EL (cell line): ENCODE data around the gene HNRNPCL4.
"Not testable (repeated sequence)": the region's sequence is repeated elsewhere in the genome, so short reads cannot be mapped to it uniquely, and the experiment has no call there.

Experiments
- DNase-seq: peaks from one replicate; pipeline ENCODE4 v3.0.0-alpha.2; 2016

Gene HNRNPCL4

GRCh38 chr1:13165531-13165930 lies at the start of gene HNRNPCL4:
TSS of gene HNRNPCL4 (minus strand) at chr1:13165631. CDS start at chr1:13165467, 164 bp downstream.
- DNase-seq, result not testable (repeated sequence)

DNA sequence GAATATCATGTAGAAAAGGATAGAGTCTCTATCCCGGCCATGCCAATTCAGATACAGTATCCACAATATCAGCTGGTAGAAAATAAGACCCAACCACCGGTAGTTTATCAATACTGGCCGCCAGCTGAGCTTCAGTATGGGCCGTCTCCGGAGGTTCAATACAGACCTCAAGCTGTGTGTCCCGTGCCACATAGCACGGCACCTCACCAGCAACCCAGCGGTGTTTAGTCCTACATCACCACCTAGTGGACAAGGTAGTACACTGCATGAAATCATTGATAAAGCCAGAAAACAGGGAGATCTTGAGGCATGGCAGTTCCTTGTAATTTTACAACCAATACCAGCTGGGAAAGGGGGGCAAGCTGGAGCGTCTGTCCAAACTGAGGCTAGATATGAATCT lies 43.3 kb upstream of the HNRNPCL4 start:
- not testable (repeated sequence) for DNase-seq

DNA sequence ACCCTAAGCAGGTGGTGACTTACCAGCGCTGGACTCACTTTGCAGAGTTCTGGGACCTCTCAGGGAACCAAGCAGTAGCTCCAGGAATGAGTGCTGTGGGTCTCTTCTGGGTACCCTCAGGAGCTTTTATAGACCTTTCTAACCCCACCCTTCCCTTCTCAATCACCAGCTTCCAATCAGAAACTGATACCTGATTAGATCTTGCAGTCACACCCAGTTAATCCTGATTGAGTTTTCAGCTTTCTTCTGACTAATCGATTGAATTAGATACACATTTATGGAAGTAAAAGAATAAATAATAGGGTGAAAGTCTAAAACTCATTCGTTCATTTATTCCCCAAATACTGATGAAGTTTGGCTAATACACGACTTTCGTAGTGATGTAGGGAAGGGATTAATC lies 35.9 kb upstream of the HNRNPCL4 start, which contains the start of gene PRAMEF13:
PRAMEF13 (minus strand) TSS at position 101 of the 400 bp plus-strand sequence. CDS start 1,820 bp downstream, outside the sequence.
- DNase-seq, result not testable (repeated sequence)

DNA sequence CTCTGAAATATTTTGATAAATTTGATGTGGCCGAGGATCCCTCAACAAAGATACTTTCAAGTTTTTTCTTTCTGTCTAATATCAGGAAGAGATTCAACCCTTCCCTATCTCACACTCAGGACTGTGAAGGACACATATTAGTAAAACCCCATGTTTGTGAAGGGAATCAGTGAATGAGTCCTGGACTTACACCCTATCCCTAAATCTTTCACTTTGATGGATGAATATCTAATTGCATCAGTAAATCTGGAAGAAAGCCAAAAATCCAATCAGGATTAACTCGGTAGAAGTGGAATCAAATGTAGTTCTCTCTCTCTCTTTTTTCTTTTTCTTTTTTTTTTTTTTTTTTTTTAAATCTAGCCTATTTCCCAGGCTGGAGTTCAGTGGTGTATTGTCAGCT lies 6.1 kb upstream of the HNRNPCL4 start, which contains the start of gene PRAMEF9:
PRAMEF9 (plus strand) TSS at position 301 of the 400 bp plus-strand sequence. CDS start 3,433 bp downstream, outside the sequence.
- DNase-seq, result not testable (repeated sequence)

DNA sequence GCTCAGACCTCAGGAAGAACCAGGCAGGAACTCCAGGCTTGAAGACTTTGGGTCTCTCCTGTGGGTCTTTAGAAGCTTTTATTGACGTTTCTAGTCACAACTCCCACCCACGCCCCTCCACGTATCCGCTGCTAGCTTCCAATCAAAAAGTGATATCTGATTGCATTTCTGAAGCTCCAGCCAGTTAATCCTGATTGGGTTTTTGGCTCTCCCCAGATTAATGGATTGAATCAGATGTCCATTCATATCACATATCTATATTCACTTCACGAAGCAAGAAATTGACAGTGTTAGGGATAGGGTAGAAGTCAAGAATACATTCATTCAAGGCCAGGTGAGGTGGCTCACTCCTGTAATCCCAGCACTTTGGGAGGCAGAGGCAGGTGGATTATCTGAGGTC lies 9.5 kb downstream of the HNRNPCL4 start, which contains the start of gene PRAMEF26:
PRAMEF26 (minus strand) TSS at position 101 of the 400 bp plus-strand sequence. CDS start 2,914 bp downstream, outside the sequence.
- DNase-seq, result not testable (repeated sequence)

DNA sequence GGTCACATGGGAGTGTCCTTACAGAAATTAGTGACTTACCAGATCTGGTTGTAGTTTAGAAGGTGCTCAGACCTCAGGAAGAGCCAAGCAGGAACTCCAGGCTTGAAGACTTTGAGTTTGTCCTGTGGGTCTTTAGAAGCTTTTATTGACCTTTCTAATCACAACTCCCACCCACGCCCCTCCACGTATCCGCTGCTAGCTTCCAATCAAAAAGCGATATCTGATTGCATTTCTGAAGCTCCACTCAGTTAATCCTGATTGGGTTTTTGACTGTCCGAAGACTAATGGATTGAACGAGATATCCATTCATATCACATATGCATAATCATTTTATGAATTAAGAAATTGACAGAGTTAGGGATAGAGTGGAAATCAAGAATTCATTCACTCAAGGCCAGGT lies 48.7 kb downstream of the HNRNPCL4 start, which contains the start of gene HNRNPCL2:
HNRNPCL2 (minus strand) TSS at position 101 of the 400 bp plus-strand sequence. CDS start 454 bp downstream, outside the sequence.
- not testable (repeated sequence) for DNase-seq
